ENCODE measurements around the gene SETD2. TPM values are rescaled to one million over a fixed set of nuclear protein-coding genes. Genes with fewer than 3 reads are reported as not detected.
"Not testable (repeated sequence)": the region's sequence is repeated elsewhere in the genome, so short reads cannot be mapped to it uniquely, and the experiment has no call there.

The SETD2 gene
- total and polyA plus RNA-seq, 4 donors, result 12.9 to 62.5 (median 33.5) TPM

- Histone ChIP-seq H3K36me3 (ENCODE audit: control insufficient read depth in 1 of 2, insufficient read depth in 2 of 2, low read length in 1 of 2) (peaks cover 0 to 4% of the 10 kb centered on the region in 2 donors), H3K27ac (ENCODE audit: low read depth in 1 of 2, low read length in 2 of 2) (no peak overlapping the region), H3K9me3 (ENCODE audit: control insufficient read depth, low read length) (no peaks in the 10 kb centered on the region), H3K4me1 (ENCODE audit: control insufficient read depth in 1 of 2, insufficient read depth in 2 of 2, low read length in 2 of 2) (peaks cover 0 to under 1% of the 10 kb centered on the region in 2 donors), H3K4me3 (ENCODE audit: low read length in 2 of 2) (no peak overlapping the region), H3K27me3 (ENCODE audit: control insufficient read depth in 1 of 2, insufficient read depth in 2 of 2, low read length in 1 of 2) (no peaks in the 10 kb centered on the region)
- ATAC-seq (ENCODE audit: low FRiP score) (no peak), DNase-seq (no peak)
- intact Hi-C loops (cut with DNase I), result no loop called here
These were observed 116.8 kb downstream of the SETD2 start for GRCh38 chr3:47047069-47047468.

- intact Hi-C loops (cut with DNase I), result no loop called here
- ATAC-seq (ENCODE audit: low FRiP score) (no peak), DNase-seq (no peak)
- no peak overlapping the region for H3K27ac ChIP-seq (ENCODE audit: low read depth in 1 of 2, low read length in 2 of 2)
- no peaks in the 10 kb centered on the region for H3K9me3 ChIP-seq (ENCODE audit: control insufficient read depth, low read length)
- 75 to 78% methylated on average over 5 of the region's 5 CpGs for WGBS, 2 donors
- no peaks in the 10 kb centered on the region for H3K4me1 ChIP-seq (ENCODE audit: control insufficient read depth in 1 of 2, insufficient read depth in 2 of 2, low read length in 2 of 2)
- H3K4me3 ChIP-seq (ENCODE audit: low read length in 2 of 2), result no peak overlapping the region
- peaks cover 5 to 7% of the 10 kb centered on the region in 2 donors for H3K36me3 ChIP-seq (ENCODE audit: control insufficient read depth in 1 of 2, insufficient read depth in 2 of 2, low read length in 1 of 2)
- no peaks in the 10 kb centered on the region for H3K27me3 ChIP-seq (ENCODE audit: control insufficient read depth in 1 of 2, insufficient read depth in 2 of 2, low read length in 1 of 2)
These were observed 121.6 kb downstream of the SETD2 start for GRCh38 chr3:47042231-47042791.

- H3K36me3 ChIP-seq (ENCODE audit: control insufficient read depth in 1 of 2, insufficient read depth in 2 of 2, low read length in 1 of 2), result peaks cover 5 to 7% of the 10 kb centered on the region in 2 donors
- DNase-seq (no peak), ATAC-seq (ENCODE audit: low FRiP score) (no peak)
- intact Hi-C loops (cut with DNase I), result no loop called here
- no peak overlapping the region for H3K4me3 ChIP-seq (ENCODE audit: low read length in 2 of 2)
- WGBS, 2 donors, result 94 to 97% methylated on average over 3 of the region's 3 CpGs
- no peaks in the 10 kb centered on the region for H3K9me3 ChIP-seq (ENCODE audit: control insufficient read depth, low read length)
- H3K27me3 ChIP-seq (ENCODE audit: control insufficient read depth in 1 of 2, insufficient read depth in 2 of 2, low read length in 1 of 2), result no peaks in the 10 kb centered on the region
- H3K27ac ChIP-seq (ENCODE audit: low read depth in 1 of 2, low read length in 2 of 2), result no peak overlapping the region
- no peaks in the 10 kb centered on the region for H3K4me1 ChIP-seq (ENCODE audit: control insufficient read depth in 1 of 2, insufficient read depth in 2 of 2, low read length in 2 of 2)
These were observed 122.8 kb downstream of the SETD2 start for GRCh38 chr3:47041114-47041513.

- H3K4me3 ChIP-seq (ENCODE audit: low read length in 2 of 2); H3K27me3 ChIP-seq (ENCODE audit: control insufficient read depth in 1 of 2, insufficient read depth in 2 of 2, low read length in 1 of 2); DNase-seq; H3K27ac ChIP-seq (ENCODE audit: low read depth in 1 of 2, low read length in 2 of 2); ATAC-seq (ENCODE audit: low FRiP score); H3K36me3 ChIP-seq (ENCODE audit: control insufficient read depth in 1 of 2, insufficient read depth in 2 of 2, low read length in 1 of 2); intact Hi-C loops (cut with DNase I); H3K9me3 ChIP-seq (ENCODE audit: control insufficient read depth, low read length); H3K4me1 ChIP-seq (ENCODE audit: control insufficient read depth in 1 of 2, insufficient read depth in 2 of 2, low read length in 2 of 2): not testable (repeated sequence)
- 77 to 78% methylated on average over 5 to 6 of the region's 6 CpGs for WGBS, 2 donors
These were observed 126.6 kb downstream of the SETD2 start for GRCh38 chr3:47037302-47037701.

GRCh38 chr3:47036145-47036544, 127.8 kb downstream of the SETD2 start:
- no peak overlapping the region for H3K4me3 ChIP-seq (ENCODE audit: low read length in 2 of 2)
- intact Hi-C loops (cut with DNase I), result no loop called here

GRCh38 chr3:47035645-47036044, 128.3 kb downstream of the SETD2 start:
- intact Hi-C loops (cut with DNase I), result no loop called here

More at GRCh38 chr3:47036145-47036544, 127.8 kb downstream of the SETD2 start:
- Histone ChIP-seq H3K9me3 (ENCODE audit: control insufficient read depth, low read length) (no peaks in the 10 kb centered on the region), H3K4me1 (ENCODE audit: control insufficient read depth in 1 of 2, insufficient read depth in 2 of 2, low read length in 2 of 2) (no peaks in the 10 kb centered on the region), H3K27ac (ENCODE audit: low read depth in 1 of 2, low read length in 2 of 2) (no peak overlapping the region), H3K27me3 (ENCODE audit: control insufficient read depth in 1 of 2, insufficient read depth in 2 of 2, low read length in 1 of 2) (no peaks in the 10 kb centered on the region), H3K36me3 (ENCODE audit: control insufficient read depth in 1 of 2, insufficient read depth in 2 of 2, low read length in 1 of 2) (peaks cover 3 to 9% of the 10 kb centered on the region in 2 donors)
- WGBS, 2 donors, result 57 to 62% methylated on average over 3 of the region's 3 CpGs
- ATAC-seq (ENCODE audit: low FRiP score) (no peak), DNase-seq (no peak)

GRCh38 chr3:47034868-47035489, 128.9 kb downstream of the SETD2 start:
- H3K36me3 ChIP-seq (ENCODE audit: control insufficient read depth in 1 of 2, insufficient read depth in 2 of 2, low read length in 1 of 2), result peaks cover 3 to 8% of the 10 kb centered on the region in 2 donors
- ATAC-seq (ENCODE audit: low FRiP score), result no peak
- no peaks in the 10 kb centered on the region for H3K9me3 ChIP-seq (ENCODE audit: control insufficient read depth, low read length)
- H3K27ac ChIP-seq (ENCODE audit: low read depth in 1 of 2, low read length in 2 of 2), result no peak overlapping the region
- H3K4me3 ChIP-seq (ENCODE audit: low read length in 2 of 2), result no peak overlapping the region
- no peaks in the 10 kb centered on the region for H3K4me1 ChIP-seq (ENCODE audit: control insufficient read depth in 1 of 2, insufficient read depth in 2 of 2, low read length in 2 of 2)
- DNase-seq, result no peak
- WGBS, 2 donors, result 54 to 56% methylated on average over 2 of the region's 2 CpGs
- intact Hi-C loops (cut with DNase I), result no loop called here
- H3K27me3 ChIP-seq (ENCODE audit: control insufficient read depth in 1 of 2, insufficient read depth in 2 of 2, low read length in 1 of 2), result no peaks in the 10 kb centered on the region

More at GRCh38 chr3:47035645-47036044, 128.3 kb downstream of the SETD2 start:
- no peaks in the 10 kb centered on the region for H3K9me3 ChIP-seq (ENCODE audit: control insufficient read depth, low read length)
- H3K4me3 ChIP-seq (ENCODE audit: low read length in 2 of 2), result no peak overlapping the region
- H3K4me1 ChIP-seq (ENCODE audit: control insufficient read depth in 1 of 2, insufficient read depth in 2 of 2, low read length in 2 of 2), result no peaks in the 10 kb centered on the region
- ATAC-seq (ENCODE audit: low FRiP score) (no peak), DNase-seq (no peak)
- H3K36me3 ChIP-seq (ENCODE audit: control insufficient read depth in 1 of 2, insufficient read depth in 2 of 2, low read length in 1 of 2), result peaks cover 3 to 9% of the 10 kb centered on the region in 2 donors
- peak overlapping the region in 1 of 2 donors; percentile 28 for H3K27ac ChIP-seq (ENCODE audit: low read depth in 1 of 2, low read length in 2 of 2)
- WGBS, 2 donors, result 13 to 27% methylated on average over 2 of the region's 2 CpGs
- H3K27me3 ChIP-seq (ENCODE audit: control insufficient read depth in 1 of 2, insufficient read depth in 2 of 2, low read length in 1 of 2), result no peaks in the 10 kb centered on the region

GRCh38 chr3:47031041-47031440, 132.9 kb downstream of the SETD2 start:
- H3K27ac ChIP-seq (ENCODE audit: low read depth in 1 of 2, low read length in 2 of 2); H3K4me1 ChIP-seq (ENCODE audit: control insufficient read depth in 1 of 2, insufficient read depth in 2 of 2, low read length in 2 of 2); DNase-seq; H3K27me3 ChIP-seq (ENCODE audit: control insufficient read depth in 1 of 2, insufficient read depth in 2 of 2, low read length in 1 of 2); H3K4me3 ChIP-seq (ENCODE audit: low read length in 2 of 2); intact Hi-C loops (cut with DNase I); H3K36me3 ChIP-seq (ENCODE audit: control insufficient read depth in 1 of 2, insufficient read depth in 2 of 2, low read length in 1 of 2); H3K9me3 ChIP-seq (ENCODE audit: control insufficient read depth, low read length); ATAC-seq (ENCODE audit: low FRiP score): not testable (repeated sequence)
- 91 to 92% methylated on average over 4 of the region's 4 CpGs for WGBS, 2 donors

- Histone ChIP-seq H3K9me3 (ENCODE audit: control insufficient read depth, low read length) (no peaks in the 10 kb centered on the region), H3K36me3 (ENCODE audit: control insufficient read depth in 1 of 2, insufficient read depth in 2 of 2, low read length in 1 of 2) (no peaks in the 10 kb centered on the region), H3K27me3 (ENCODE audit: control insufficient read depth in 1 of 2, insufficient read depth in 2 of 2, low read length in 1 of 2) (no peaks in the 10 kb centered on the region), H3K4me1 (ENCODE audit: control insufficient read depth in 1 of 2, insufficient read depth in 2 of 2, low read length in 2 of 2) (no peaks in the 10 kb centered on the region), H3K27ac (ENCODE audit: low read depth in 1 of 2, low read length in 2 of 2) (no peak overlapping the region), H3K4me3 (ENCODE audit: low read length in 2 of 2) (no peak overlapping the region)
- WGBS, 2 donors, result 97 to 100% methylated on average over 1 of the region's 1 CpG
- DNase-seq, result no peak
- intact Hi-C loops (cut with DNase I), result no loop called here
- ATAC-seq (ENCODE audit: low FRiP score), result no peak
These were observed 135.2 kb downstream of the SETD2 start for GRCh38 chr3:47028667-47029066.

Measured in aorta (tissue), 5 donors.